ENCODE measurements around the gene GARS1. TPM values are rescaled to one million over a fixed set of nuclear protein-coding genes. Genes with fewer than 3 reads are reported as not detected.
A peak's percentile ranks its signal among the peaks of the same experiment; 100 is the strongest.

GARS1 gene
- 351 TPM for polyA plus RNA-seq (2013, experiment 1 of 2)
- polyA plus RNA-seq (2013, experiment 2 of 2) = 352 TPM

DNA sequence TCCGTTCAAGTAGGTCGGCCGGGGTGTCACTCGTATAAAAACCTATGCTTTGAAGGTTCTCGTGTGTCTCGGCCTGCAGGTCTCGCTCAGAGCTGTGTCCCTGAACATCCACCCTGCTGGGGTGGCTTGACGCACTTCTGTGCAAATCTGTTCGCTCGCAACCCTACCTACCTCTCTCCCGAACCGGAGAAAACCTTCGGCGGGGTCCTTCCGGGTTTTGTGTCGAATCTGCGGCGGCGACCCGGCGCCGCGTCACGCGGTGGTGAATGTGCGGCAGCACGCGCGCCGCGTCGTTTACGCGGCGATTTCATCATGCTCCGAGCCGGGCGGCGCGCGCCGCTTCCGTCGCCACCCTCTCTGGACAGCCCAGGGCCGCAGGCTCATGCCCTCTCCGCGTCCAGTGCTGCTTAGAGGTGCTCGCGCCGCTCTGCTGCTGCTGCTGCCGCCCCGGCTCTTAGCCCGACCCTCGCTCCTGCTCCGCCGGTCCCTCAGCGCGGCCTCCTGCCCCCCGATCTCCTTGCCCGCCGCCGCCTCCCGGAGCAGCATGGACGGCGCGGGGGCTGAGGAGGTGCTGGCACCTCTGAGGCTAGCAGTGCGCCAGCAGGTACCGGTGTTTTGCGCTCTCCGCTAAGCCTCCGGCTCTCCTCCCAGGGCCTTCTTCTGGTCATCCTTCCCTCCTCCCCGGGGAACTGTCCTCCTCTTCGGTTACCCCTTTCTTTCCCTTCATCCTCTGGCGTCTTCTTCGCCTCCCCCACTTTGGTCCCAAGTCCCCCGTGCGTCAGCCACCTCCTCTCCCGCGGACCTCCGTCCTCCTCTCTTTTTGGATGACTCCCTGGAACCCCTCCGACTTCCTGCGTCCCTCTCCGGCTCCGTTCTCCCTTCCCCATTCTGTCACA is at the start of gene GARS1:
GARS1 (plus strand) TSS at position 339 of the 896 bp plus-strand sequence; CDS start at position 383, 44 bp downstream.
- WGBS = under 1% methylated on average over 84 of the region's 84 CpGs
- no peaks in the 10 kb centered on the region for H3K27me3 ChIP-seq (ENCODE audit: control insufficient read depth in 1 of 2, insufficient read depth in 1 of 2, low read length in 2 of 2)
- peak within 1 kb of the TSS; percentile 92 for H4K91ac ChIP-seq (ENCODE audit: low read length)
- peak within 1 kb of the TSS; percentile 96 for H3K27ac ChIP-seq (ENCODE audit: low read length, poor library complexity, severe bottlenecking)
- peak within 1 kb of the TSS; percentile 74 to 88 for H3K14ac ChIP-seq (ENCODE audit: low read length in 2 of 2)
- peak within 1 kb of the TSS; percentile 95 for H4K8ac ChIP-seq (ENCODE audit: low read length)
- peak within 1 kb of the TSS; percentile 83 for H2AFZ ChIP-seq (ENCODE audit: low read depth, low read length)
- H3K4ac ChIP-seq (ENCODE audit: low read depth in 1 of 2, low read length in 2 of 2) = peak within 1 kb of the TSS; percentile 90 to 93
- H3K4me1 ChIP-seq (ENCODE audit: control insufficient read depth, insufficient read depth, low read depth, low read length) = peaks cover 4% of the 10 kb centered on the region
- H2BK15ac ChIP-seq (ENCODE audit: low read depth, poor library complexity, severe bottlenecking) = peak within 1 kb of the TSS; percentile 55
- H2AK5ac ChIP-seq (ENCODE audit: low read length, severe bottlenecking) = peak within 1 kb of the TSS; percentile 92
- H2BK5ac ChIP-seq (ENCODE audit: low read depth, low read length, poor library complexity, severe bottlenecking) = peak within 1 kb of the TSS; percentile 66
- peak within 1 kb of the TSS; percentile 64 for H2BK120ac ChIP-seq (ENCODE audit: low read depth, low read length)
- H3K9me3 ChIP-seq (ENCODE audit: control insufficient read depth, low read length) = no peaks in the 10 kb centered on the region
- H3K4me3 ChIP-seq (ENCODE audit: insufficient read depth in 1 of 2, low read depth in 1 of 2, low read length in 2 of 2) = peak within 1 kb of the TSS; percentile 87 to 98
- peak; percentile 93 for DNase-seq
- peak within 1 kb of the TSS; percentile 51 to 86 for H3K23ac ChIP-seq (ENCODE audit: low read length in 2 of 2)
- H3K36me3 ChIP-seq (ENCODE audit: control insufficient read depth in 1 of 2, insufficient read depth in 2 of 2, low read depth in 1 of 2, low read length in 2 of 2) = peaks cover 0 to 15% of the 10 kb centered on the region in 2 experiments
- H2BK12ac ChIP-seq (ENCODE audit: low read length in 2 of 2) = no peak within 1 kb of the TSS
- H3K4me2 ChIP-seq (ENCODE audit: low read length, poor library complexity, severe bottlenecking) = peak within 1 kb of the TSS; percentile 91
- H3K18ac ChIP-seq (ENCODE audit: low read depth in 1 of 2, low read length in 2 of 2) = peak within 1 kb of the TSS; percentile 92 to 94
- peak within 1 kb of the TSS; percentile 99 for H3K9ac ChIP-seq (ENCODE audit: low read length)
- peaks cover 5% of the 10 kb centered on the region for H3K79me1 ChIP-seq (replicated peaks; ENCODE audit: low read length, poor library complexity, severe bottlenecking)

- no peak overlapping the region for H2AFZ ChIP-seq (ENCODE audit: low read depth, low read length)
- WGBS = 63% methylated on average over 3 of the region's 5 CpGs
- no peak overlapping the region for H2BK15ac ChIP-seq (ENCODE audit: low read depth, poor library complexity, severe bottlenecking)
- no peaks in the 10 kb centered on the region for H3K4me1 ChIP-seq (ENCODE audit: control insufficient read depth, insufficient read depth, low read depth, low read length)
- H3K4ac ChIP-seq (ENCODE audit: low read depth in 1 of 2, low read length in 2 of 2) = peak overlapping the region in 1 of 2 experiments; percentile 28
- no peak overlapping the region for H3K18ac ChIP-seq (ENCODE audit: low read depth in 1 of 2, low read length in 2 of 2)
- no peak overlapping the region for H4K91ac ChIP-seq (ENCODE audit: low read length)
- no peak overlapping the region for H3K23ac ChIP-seq (ENCODE audit: low read length in 2 of 2)
- no peak overlapping the region for H3K9ac ChIP-seq (ENCODE audit: low read length)
- no peak overlapping the region for H3K4me2 ChIP-seq (ENCODE audit: low read length, poor library complexity, severe bottlenecking)
- no peaks in the 10 kb centered on the region for H3K9me3 ChIP-seq (ENCODE audit: control insufficient read depth, low read length)
- H3K36me3 ChIP-seq (ENCODE audit: control insufficient read depth in 1 of 2, insufficient read depth in 2 of 2, low read depth in 1 of 2, low read length in 2 of 2) = peaks cover 10 to 60% of the 10 kb centered on the region in 2 experiments
- peak; percentile 57 for DNase-seq
- H3K14ac ChIP-seq (ENCODE audit: low read length in 2 of 2) = no peak overlapping the region
- H3K79me1 ChIP-seq (replicated peaks; ENCODE audit: low read length, poor library complexity, severe bottlenecking) = no peaks in the 10 kb centered on the region
- no peak overlapping the region for H2BK120ac ChIP-seq (ENCODE audit: low read depth, low read length)
- no peak overlapping the region for H3K27ac ChIP-seq (ENCODE audit: low read length, poor library complexity, severe bottlenecking)
- no peak overlapping the region for H2AK5ac ChIP-seq (ENCODE audit: low read length, severe bottlenecking)
- no peaks in the 10 kb centered on the region for H3K27me3 ChIP-seq (ENCODE audit: control insufficient read depth in 1 of 2, insufficient read depth in 1 of 2, low read length in 2 of 2)
- no peak overlapping the region for H3K4me3 ChIP-seq (ENCODE audit: insufficient read depth in 1 of 2, low read depth in 1 of 2, low read length in 2 of 2)
- H2BK12ac ChIP-seq (ENCODE audit: low read length in 2 of 2) = no peak overlapping the region
- H2BK5ac ChIP-seq (ENCODE audit: low read depth, low read length, poor library complexity, severe bottlenecking) = no peak overlapping the region
- no peak overlapping the region for H4K8ac ChIP-seq (ENCODE audit: low read length)
Observed at GRCh38 chr7:30545791-30546555, 48.7 kb upstream of the GARS1 start.

DNA sequence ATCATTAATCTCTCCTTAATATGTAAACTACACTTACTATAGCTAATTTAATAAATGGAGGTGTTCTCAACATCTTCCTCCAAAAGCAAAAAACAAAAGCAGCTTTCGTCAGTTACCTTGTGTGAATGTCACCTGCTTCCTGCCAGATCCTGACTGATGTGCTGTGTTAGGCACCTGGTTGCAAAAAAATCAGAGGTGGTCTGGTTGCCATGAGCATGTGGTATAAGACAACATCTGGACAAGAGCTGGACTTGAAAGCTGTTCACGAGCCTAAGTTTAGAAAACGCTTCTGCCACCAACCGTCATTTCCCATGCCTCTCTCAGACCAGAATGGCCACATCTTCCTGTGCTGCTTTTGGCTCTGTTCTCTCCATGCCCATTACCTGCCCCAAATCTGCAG is 48.1 kb upstream of the GARS1 start:
- H2AK5ac ChIP-seq (ENCODE audit: low read length, severe bottlenecking) = no peak overlapping the region
- no peak overlapping the region for H2BK15ac ChIP-seq (ENCODE audit: low read depth, poor library complexity, severe bottlenecking)
- no peak overlapping the region for H3K27ac ChIP-seq (ENCODE audit: low read length, poor library complexity, severe bottlenecking)
- H3K14ac ChIP-seq (ENCODE audit: low read length in 2 of 2) = no peak overlapping the region
- H2BK12ac ChIP-seq (ENCODE audit: low read length in 2 of 2) = no peak overlapping the region
- peaks cover 3% of the 10 kb centered on the region for H3K4me1 ChIP-seq (ENCODE audit: control insufficient read depth, insufficient read depth, low read depth, low read length)
- H3K4me2 ChIP-seq (ENCODE audit: low read length, poor library complexity, severe bottlenecking) = no peak overlapping the region
- DNase-seq = no peak
- no peak overlapping the region for H3K23ac ChIP-seq (ENCODE audit: low read length in 2 of 2)
- no peak overlapping the region for H2BK120ac ChIP-seq (ENCODE audit: low read depth, low read length)
- no peak overlapping the region for H3K18ac ChIP-seq (ENCODE audit: low read depth in 1 of 2, low read length in 2 of 2)
- H3K4ac ChIP-seq (ENCODE audit: low read depth in 1 of 2, low read length in 2 of 2) = no peak overlapping the region
- no peak overlapping the region for H3K9ac ChIP-seq (ENCODE audit: low read length)
- H3K36me3 ChIP-seq (ENCODE audit: control insufficient read depth in 1 of 2, insufficient read depth in 2 of 2, low read depth in 1 of 2, low read length in 2 of 2) = peaks cover 10 to 60% of the 10 kb centered on the region in 2 experiments
- H4K8ac ChIP-seq (ENCODE audit: low read length) = no peak overlapping the region
- H3K79me1 ChIP-seq (replicated peaks; ENCODE audit: low read length, poor library complexity, severe bottlenecking) = no peaks in the 10 kb centered on the region
- H3K4me3 ChIP-seq (ENCODE audit: insufficient read depth in 1 of 2, low read depth in 1 of 2, low read length in 2 of 2) = no peak overlapping the region
- 94% methylated on average over 4 of the region's 4 CpGs for WGBS
- no peak overlapping the region for H2AFZ ChIP-seq (ENCODE audit: low read depth, low read length)
- H3K9me3 ChIP-seq (ENCODE audit: control insufficient read depth, low read length) = no peaks in the 10 kb centered on the region
- no peak overlapping the region for H2BK5ac ChIP-seq (ENCODE audit: low read depth, low read length, poor library complexity, severe bottlenecking)
- no peaks in the 10 kb centered on the region for H3K27me3 ChIP-seq (ENCODE audit: control insufficient read depth in 1 of 2, insufficient read depth in 1 of 2, low read length in 2 of 2)
- H4K91ac ChIP-seq (ENCODE audit: low read length) = no peak overlapping the region

DNA sequence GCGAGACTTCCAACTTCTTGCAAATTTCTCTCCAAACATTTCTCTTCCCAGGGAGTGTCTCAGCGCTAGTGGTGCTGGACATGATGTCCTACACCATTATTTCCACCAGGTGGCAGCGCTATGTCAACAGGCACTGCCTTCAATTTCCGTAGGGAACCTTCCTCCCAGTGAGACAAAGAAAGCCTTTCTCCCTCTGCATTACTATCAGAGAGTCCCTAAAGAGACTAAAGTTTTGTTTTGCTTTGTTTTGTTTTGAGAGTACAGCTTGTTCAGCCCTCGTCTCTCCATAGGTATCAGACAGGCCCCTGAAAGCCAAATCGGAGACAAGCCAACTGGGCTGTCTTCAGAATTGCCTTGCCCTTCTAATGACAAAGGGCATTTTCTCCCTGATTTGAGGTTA is 45.8 kb upstream of the GARS1 start:
- Histone ChIP-seq H3K4me1 (ENCODE audit: control insufficient read depth, insufficient read depth, low read depth, low read length) (peaks cover 3% of the 10 kb centered on the region), H3K27ac (ENCODE audit: low read length, poor library complexity, severe bottlenecking) (no peak overlapping the region), H3K23ac (ENCODE audit: low read length in 2 of 2) (no peak overlapping the region), H4K8ac (ENCODE audit: low read length) (peak overlapping the region; percentile 37), H3K4me3 (ENCODE audit: insufficient read depth in 1 of 2, low read depth in 1 of 2, low read length in 2 of 2) (no peak overlapping the region), H3K79me1 (replicated peaks; ENCODE audit: low read length, poor library complexity, severe bottlenecking) (no peaks in the 10 kb centered on the region), H3K4ac (ENCODE audit: low read depth in 1 of 2, low read length in 2 of 2) (no peak overlapping the region), H3K9ac (ENCODE audit: low read length) (peak overlapping the region; percentile 44), H2AFZ (ENCODE audit: low read depth, low read length) (no peak overlapping the region), H3K36me3 (ENCODE audit: control insufficient read depth in 1 of 2, insufficient read depth in 2 of 2, low read depth in 1 of 2, low read length in 2 of 2) (peaks cover 10 to 65% of the 10 kb centered on the region in 2 experiments), H3K4me2 (ENCODE audit: low read length, poor library complexity, severe bottlenecking) (no peak overlapping the region), H3K14ac (ENCODE audit: low read length in 2 of 2) (no peak overlapping the region), H2BK120ac (ENCODE audit: low read depth, low read length) (no peak overlapping the region), H2BK12ac (ENCODE audit: low read length in 2 of 2) (peak overlapping the region in 1 of 2 experiments; percentile 13), H3K9me3 (ENCODE audit: control insufficient read depth, low read length) (no peaks in the 10 kb centered on the region), H2BK5ac (ENCODE audit: low read depth, low read length, poor library complexity, severe bottlenecking) (peak overlapping the region; percentile 84), H2BK15ac (ENCODE audit: low read depth, poor library complexity, severe bottlenecking) (no peak overlapping the region), H3K18ac (ENCODE audit: low read depth in 1 of 2, low read length in 2 of 2) (peak overlapping the region in 1 of 2 experiments; percentile 49), H2AK5ac (ENCODE audit: low read length, severe bottlenecking) (peak overlapping the region; percentile 13), H3K27me3 (ENCODE audit: control insufficient read depth in 1 of 2, insufficient read depth in 1 of 2, low read length in 2 of 2) (no peaks in the 10 kb centered on the region), H4K91ac (ENCODE audit: low read length) (no peak overlapping the region)
- 12% methylated on average over 5 of the region's 6 CpGs for WGBS
- DNase-seq = peak; percentile 77
